Measurements from ENCODE around the gene VWA3B.

DNA sequence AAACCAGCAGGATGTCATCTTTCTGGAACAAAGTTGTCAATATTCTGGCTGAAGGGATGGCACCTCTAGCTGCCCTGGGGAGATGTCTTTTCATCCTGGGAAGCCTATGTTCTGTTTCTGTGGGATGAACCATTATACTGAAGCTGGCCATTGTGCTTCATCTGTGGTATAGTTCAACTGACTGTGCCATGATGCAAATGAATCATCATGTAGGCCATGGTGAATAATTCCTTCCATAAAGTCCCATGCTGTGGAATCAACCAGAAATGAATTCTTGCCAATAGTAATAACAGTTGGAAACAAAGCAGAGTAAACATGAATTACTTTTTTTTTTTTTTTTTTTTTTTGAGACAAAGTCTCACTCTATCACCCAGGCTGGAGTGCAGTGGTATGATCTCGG, 195.1 kb downstream of the VWA3B start:
- TF ChIP-seq, protein P1, sequence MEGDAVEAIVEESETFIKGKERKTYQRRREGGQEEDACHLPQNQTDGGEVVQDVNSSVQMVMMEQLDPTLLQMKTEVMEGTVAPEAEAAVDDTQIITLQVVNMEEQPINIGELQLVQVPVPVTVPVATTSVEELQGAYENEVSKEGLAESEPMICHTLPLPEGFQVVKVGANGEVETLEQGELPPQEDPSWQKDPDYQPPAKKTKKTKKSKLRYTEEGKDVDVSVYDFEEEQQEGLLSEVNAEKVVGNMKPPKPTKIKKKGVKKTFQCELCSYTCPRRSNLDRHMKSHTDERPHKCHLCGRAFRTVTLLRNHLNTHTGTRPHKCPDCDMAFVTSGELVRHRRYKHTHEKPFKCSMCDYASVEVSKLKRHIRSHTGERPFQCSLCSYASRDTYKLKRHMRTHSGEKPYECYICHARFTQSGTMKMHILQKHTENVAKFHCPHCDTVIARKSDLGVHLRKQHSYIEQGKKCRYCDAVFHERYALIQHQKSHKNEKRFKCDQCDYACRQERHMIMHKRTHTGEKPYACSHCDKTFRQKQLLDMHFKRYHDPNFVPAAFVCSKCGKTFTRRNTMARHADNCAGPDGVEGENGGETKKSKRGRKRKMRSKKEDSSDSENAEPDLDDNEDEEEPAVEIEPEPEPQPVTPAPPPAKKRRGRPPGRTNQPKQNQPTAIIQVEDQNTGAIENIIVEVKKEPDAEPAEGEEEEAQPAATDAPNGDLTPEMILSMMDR (IDR thresholded peaks at IDR 0.05; ENCODE audit: low read length) = no peak
- TF ChIP-seq EZH2 (optimal IDR thresholded peaks at IDR 0.05; ENCODE audit: low read depth, low read length) (no peak), EZH2phosphoT487 (IDR thresholded peaks at IDR 0.05; ENCODE audit: low read length) (no peak)

All from MM.1S (cell line).